Measurements from ENCODE around the gene DDX1. TPM values are rescaled to one million over a fixed set of nuclear protein-coding genes. Genes with fewer than 3 reads are reported as not detected.
"Not testable (repeated sequence)": the region's sequence is repeated elsewhere in the genome, so short reads cannot be mapped to it uniquely, and the experiment has no call there.

The DDX1 gene
- total RNA-seq, 2 donors from 2014 or later: 27.6 to 35.0 TPM

DNA sequence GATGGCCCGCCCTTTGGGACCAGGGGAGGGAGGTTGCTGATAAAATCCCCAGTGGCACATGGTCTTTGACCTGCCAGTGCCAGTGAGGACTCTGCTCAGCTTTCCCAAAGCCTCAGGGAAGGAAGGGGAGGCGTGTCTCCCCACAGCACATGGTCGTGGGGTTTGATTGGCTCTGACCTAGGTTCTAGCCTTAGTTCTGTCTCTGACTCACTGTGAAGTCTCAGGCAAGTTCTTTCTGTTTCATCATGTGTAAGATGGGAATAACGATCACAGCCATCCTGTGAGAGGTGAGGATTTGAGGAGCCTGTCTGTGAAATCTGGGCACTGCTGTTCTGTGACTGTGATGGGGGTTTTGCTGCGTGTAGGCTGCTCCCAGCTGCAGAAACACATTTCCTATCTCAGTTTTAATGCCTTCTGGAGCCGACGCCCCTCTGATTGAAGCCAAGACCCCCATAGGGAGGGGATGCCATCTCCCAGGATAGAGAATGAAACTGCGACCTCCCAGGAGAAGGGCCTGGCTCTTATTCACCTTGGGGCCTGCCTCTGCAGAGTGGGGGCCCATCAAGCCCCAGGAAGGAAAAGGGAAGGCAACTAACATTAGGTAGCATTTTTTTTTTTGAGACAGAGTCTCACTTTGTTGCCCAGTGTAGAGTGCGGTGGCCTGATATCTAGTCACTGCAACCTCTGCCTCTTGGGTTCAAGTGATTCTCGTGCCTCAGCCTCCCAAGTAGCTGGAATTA, 84.0 kb downstream of the DDX1 start:
- DNase-seq: no peak
- H3K27me3 Mint-ChIP-seq: peaks cover 28% of the 10 kb centered on the region

GRCh38 chr2:15677141-15677843, 85.6 kb downstream of the DDX1 start:
- Mint-ChIP-seq H3K4me3 (no peak overlapping the region), H3K27me3 (peaks cover 26% of the 10 kb centered on the region), H3K4me1 (no peaks in the 10 kb centered on the region), H3K36me3 (ENCODE audit: low read depth) (peaks cover 2% of the 10 kb centered on the region), H3K27ac (no peak overlapping the region)
- H3K9me3 ChIP-seq (ENCODE audit: control insufficient read depth, low read length, poor library complexity, severe bottlenecking): no peaks in the 10 kb centered on the region
- DNase-seq (no peak), ATAC-seq (no peak)

More for the DNA sequence above, 84.0 kb downstream of the DDX1 start:
- H3K9me3 ChIP-seq (ENCODE audit: control insufficient read depth, low read length, poor library complexity, severe bottlenecking): no peaks in the 10 kb centered on the region
- Mint-ChIP-seq H3K27ac (no peak overlapping the region), H3K36me3 (ENCODE audit: low read depth) (peaks cover 2% of the 10 kb centered on the region), H3K4me3 (no peak overlapping the region), H3K4me1 (no peaks in the 10 kb centered on the region)
- no peak for ATAC-seq

DNA sequence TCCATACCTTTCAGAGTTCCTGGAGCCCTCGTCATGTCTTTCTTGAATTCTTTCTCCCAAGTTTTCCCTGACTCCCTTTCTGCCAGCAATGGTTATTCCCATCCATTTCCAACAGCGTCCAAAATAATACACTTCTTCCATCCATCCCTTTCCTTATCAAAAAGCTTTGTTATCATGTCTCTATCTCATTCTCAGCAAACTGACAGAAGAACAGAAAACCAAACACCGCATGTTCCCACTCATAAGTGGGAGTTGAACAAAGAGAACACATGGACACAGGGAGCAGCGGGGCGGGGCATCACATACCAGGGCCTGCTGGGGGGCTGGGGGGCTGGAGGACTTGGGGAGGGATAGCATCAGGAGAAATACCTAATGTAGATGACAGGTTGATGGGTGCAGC, 86.7 kb downstream of the DDX1 start:
- peaks cover 18% of the 10 kb centered on the region for H3K27me3 Mint-ChIP-seq
- peaks cover 2% of the 10 kb centered on the region for H3K36me3 Mint-ChIP-seq (ENCODE audit: low read depth)
- H3K4me3 Mint-ChIP-seq: no peak overlapping the region
- H3K27ac Mint-ChIP-seq: no peak overlapping the region
- H3K9me3 ChIP-seq (ENCODE audit: control insufficient read depth, low read length, poor library complexity, severe bottlenecking): no peaks in the 10 kb centered on the region
- no peak for ATAC-seq
- no peaks in the 10 kb centered on the region for H3K4me1 Mint-ChIP-seq
- DNase-seq: no peak

DNA sequence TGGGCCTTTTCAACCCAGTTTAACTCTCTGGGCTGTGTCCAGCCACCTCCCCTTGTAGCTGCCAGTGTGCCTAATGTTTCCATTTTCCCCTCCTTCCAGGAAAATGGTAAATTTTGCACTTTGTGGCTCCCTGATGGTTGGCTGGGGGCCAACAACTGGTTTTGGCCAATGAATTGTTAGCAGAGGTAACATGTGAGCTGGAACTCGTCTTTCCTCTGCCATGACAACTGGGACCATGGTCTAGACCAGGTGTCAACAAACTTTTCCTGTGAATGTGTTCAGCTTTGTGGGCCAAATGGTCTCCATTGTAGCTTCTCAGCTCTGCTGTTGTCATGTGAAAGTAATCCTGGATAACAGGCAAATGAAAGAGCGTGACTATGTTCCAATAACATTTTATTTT, 87.2 kb downstream of the DDX1 start:
- Mint-ChIP-seq H3K27ac (no peak overlapping the region), H3K27me3 (peaks cover 13% of the 10 kb centered on the region), H3K4me1 (no peaks in the 10 kb centered on the region), H3K36me3 (ENCODE audit: low read depth) (peaks cover 2% of the 10 kb centered on the region), H3K4me3 (no peak overlapping the region)
- no peaks in the 10 kb centered on the region for H3K9me3 ChIP-seq (ENCODE audit: control insufficient read depth, low read length, poor library complexity, severe bottlenecking)
- DNase-seq (no peak), ATAC-seq (no peak)

DNA sequence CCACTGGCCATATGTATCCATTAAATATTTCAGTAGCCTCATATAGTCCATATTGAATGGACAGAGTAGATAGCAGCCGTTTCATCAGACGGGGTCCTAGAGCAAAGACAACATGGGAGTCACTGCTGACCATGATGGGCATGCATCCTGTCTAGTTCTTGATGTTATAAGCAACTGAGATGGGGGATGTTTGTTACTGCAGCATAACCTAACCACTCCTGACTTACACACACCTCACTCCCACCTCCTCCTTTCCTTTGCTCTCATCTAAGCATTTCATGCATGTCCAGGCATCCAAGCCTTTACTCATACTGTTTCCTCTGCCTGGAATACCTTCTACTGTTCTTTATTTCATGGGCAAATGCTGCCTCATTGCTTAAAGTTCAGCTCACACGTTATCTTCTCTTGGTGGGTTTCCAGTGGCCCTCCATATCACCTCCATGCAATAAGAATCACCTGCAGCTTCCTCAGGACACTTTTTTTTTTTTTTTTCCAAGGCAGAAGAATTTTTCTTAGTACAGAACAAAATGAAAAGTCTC, 87.8 kb downstream of the DDX1 start:
- H3K27ac Mint-ChIP-seq: no peak overlapping the region
- peaks cover 2% of the 10 kb centered on the region for H3K36me3 Mint-ChIP-seq (ENCODE audit: low read depth)
- H3K4me3 Mint-ChIP-seq: no peak overlapping the region
- DNase-seq: no peak
- H3K27me3 Mint-ChIP-seq: peaks cover 12% of the 10 kb centered on the region
- no peak for ATAC-seq
- H3K9me3 ChIP-seq (ENCODE audit: control insufficient read depth, low read length, poor library complexity, severe bottlenecking): no peaks in the 10 kb centered on the region
- no peaks in the 10 kb centered on the region for H3K4me1 Mint-ChIP-seq

GRCh38 chr2:15680132-15680531, 88.5 kb downstream of the DDX1 start:
- H3K4me1 Mint-ChIP-seq; ATAC-seq; DNase-seq; H3K9me3 ChIP-seq (ENCODE audit: control insufficient read depth, low read length, poor library complexity, severe bottlenecking); H3K27me3 Mint-ChIP-seq; H3K4me3 Mint-ChIP-seq; H3K27ac Mint-ChIP-seq; H3K36me3 Mint-ChIP-seq (ENCODE audit: low read depth): not testable (repeated sequence)

Other genes with a start within 250 kb of the DDX1 start
- gene NBAS, start 30.5 kb upstream of the DDX1 start, total RNA-seq: 10 to 100 TPM; 29.3 to 32.5 TPM

Measured in T-helper 17 cell (primary cell).